Measurements from ENCODE around the gene CENATAC.

GRCh38 chr11:119012629-119013170 lies 14.8 kb downstream of the CENATAC start:
- TF ChIP-seq CTCF (IDR thresholded peaks at IDR 0.05; ENCODE audit: insufficient read depth, low read length): no peak
- no peak for TF ChIP-seq REST (IDR thresholded peaks at IDR 0.05; ENCODE audit: insufficient replicate concordance, low read depth)
- TF ChIP-seq GABPA (IDR thresholded peaks at IDR 0.05; ENCODE audit: low read depth): no peak
